G401.6 (cell line): ENCODE data around the gene INTS1.

Experiments
- FAIRE-seq: peaks from 2 replicates; lab custom pipeline; 2012; peaks lifted over from hg19 to GRCh38; lab: Jason Lieb, UNC

The INTS1 gene

DNA sequence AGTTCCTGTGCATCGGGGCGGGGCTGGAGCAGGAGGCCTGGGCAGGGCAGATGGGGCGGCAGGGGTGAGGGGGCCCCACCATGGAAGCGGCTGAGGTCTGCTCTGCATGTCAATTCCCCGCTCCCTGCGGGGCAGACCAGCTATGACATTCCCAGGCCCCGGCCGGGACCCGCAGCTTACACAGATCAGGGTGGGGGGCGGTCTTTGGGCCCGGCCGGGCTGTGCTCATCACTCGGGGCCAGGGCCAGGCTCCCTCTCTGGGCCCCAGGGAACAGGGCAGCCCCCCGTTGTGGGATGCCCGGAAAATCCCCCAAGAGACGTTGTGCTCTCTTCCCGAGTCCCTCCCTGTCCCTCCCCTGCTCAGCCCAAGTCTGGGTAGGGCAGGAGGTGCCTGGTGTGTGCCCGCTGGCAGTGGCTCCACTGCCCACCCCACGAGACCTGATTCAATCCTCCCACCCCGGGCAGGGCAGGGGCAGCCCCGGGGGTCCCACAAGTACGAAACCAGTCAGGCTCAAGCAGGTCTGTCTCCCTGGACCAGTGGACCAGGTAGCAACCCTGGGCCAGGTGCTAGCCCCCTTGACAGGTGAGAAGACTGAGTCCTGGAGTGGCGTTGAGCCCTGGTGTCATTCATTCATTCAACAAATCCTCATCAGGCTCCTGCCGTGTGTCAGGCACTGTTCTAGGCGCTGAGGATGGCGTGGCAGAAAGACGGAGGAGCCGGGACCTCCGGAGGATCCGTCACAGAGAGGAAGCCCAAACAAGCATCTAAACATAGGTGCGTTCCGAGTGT lies 73.9 kb downstream of the INTS1 start:
- FAIRE-seq = no peak

GRCh38 chr7:1428941-1429501 lies 75.2 kb downstream of the INTS1 start:
- FAIRE-seq = no peak

DNA sequence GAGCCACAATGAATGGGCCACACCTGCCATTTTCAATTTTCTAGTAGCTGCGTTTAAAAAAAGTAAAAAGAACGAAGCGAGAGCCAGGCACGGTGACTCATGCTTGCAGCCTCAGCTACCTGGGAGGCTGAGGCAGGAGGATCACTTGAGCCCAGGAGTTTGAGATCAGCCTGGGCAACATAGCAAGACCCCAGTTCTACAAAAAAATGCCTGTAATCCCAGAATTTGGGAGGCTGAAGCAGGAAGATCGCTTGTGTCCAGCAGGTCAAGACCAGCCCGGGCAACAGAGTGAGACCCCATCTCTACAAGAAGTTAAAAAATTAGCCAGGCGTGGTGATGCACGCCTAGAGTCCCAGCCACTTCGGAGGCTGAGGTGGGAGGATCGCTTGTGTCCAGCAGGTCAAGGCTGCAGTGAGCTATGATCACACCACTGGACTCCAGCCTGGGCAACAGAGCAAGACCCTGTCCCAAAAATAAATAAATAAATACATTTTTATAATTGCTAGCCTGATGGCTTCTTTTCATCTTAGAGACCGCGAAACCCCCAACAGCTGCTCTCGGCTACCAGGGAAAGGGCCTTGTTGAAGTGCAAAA lies 77.0 kb downstream of the INTS1 start:
- FAIRE-seq = no peak

DNA sequence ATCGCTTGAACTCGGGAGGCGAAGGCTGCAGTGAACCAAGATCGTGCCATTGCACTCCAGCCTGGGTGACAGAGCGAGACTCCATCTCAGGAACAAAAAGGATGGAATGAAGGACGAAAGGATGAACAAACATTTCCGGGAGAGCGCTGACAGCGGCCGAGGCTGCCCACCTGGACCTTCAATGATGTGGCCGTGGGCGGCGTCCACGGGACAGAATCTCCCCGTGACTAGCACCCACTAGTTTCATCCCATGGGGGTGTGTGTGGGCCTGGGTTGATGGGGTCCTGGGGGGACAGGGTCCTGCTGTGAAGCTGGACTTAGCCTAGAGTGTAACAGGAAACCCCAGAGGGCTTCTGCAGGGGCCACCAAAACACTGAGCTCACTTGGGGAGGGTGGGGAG lies 77.7 kb downstream of the INTS1 start:
- FAIRE-seq = no peak

DNA sequence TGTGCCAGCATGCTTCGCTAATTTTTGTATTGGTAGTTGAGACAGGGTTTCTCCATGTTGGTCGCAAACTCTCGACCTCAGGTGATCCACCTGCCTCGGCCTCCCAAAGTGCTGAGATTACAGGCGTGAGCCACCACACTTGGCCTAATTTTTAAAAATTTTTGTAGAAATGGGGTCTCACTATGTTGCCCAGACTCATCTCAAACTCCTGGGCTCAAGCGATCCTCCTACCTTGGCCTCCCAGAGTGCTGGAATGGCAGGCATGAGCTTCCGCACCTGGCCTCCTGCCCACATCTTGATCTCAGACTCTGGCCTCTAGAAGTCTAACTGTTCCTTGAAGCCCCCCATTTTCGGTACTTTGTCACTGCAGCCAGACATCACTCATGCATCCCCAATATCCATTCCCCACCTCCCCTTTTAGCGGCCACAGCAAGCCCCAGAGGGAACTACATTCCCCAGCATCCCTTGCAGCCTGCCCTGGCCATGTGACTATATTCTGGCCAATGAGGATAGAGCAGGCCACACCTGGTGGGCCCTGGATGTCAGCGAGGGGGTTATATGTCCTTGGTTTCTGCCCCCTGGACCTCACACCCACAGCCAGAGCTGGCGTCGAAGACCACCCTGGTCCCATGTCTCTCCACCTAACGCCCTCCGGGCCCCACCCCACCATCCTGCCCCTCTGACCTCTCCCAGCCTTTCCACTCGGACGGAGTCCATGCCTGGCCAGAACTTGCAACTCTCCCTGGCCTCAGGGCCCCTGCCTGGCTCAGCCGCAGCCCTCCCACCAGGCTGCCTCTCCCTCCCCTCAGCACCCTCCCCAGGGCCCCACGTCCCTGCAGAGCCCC lies 78.7 kb downstream of the INTS1 start:
- no peak for FAIRE-seq

GRCh38 chr7:1424041-1424440 lies 80.1 kb downstream of the INTS1 start:
- FAIRE-seq = no peak

DNA sequence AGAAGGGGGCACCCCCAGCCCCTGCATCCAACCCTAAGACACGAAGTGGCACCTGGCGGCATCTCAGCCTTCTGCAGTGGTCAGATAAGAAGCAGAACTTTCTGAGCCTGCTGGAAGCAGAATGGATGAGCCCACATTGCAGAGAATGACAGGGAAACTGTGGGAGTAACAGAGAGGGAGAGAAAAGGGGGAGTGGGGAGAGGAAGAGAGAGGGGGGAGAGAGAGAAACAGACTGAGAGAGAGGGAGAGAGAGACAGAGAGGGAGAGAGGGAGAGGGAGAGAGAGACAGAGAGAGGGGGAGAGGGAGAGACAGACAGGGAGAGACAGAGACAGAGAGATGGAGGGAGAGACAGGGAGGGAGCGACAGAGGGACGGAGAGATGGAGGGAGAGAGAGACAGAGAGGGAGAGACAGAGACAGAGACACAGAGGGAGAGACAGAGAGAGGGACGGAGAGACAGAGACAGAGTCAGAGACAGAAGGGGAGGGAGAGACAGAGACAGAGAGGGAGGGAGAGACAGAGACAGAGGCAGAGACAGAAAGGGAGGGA lies 80.9 kb downstream of the INTS1 start:
- no peak for FAIRE-seq

GRCh38 chr7:1422512-1423263 lies 81.5 kb downstream of the INTS1 start:
- no peak for FAIRE-seq

DNA sequence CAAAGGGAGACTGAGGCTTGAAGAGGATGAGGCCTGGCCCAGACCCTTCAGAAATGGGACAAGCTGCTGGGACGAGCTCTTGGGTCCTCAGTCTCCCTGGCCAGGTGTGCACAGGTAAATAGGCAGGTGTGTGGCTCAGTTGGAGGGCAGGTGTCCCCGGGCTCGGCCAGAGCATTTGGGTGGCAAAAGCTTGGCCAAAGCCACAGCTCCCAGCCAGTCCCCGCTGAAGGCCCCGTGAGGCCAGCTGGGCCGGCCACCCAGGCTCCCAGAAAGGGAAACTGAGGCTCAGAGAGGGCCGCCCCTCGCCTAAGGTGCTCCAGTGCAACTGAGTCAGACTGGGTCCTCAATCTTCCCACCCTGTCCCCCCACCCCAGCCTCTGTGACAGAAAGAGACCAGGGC lies 82.2 kb downstream of the INTS1 start:
- FAIRE-seq = no peak

GRCh38 chr7:1421020-1421790 lies 83.0 kb downstream of the INTS1 start:
- FAIRE-seq = no peak
